ENCODE results near the gene CNOT6. TPM values are rescaled to one million over a fixed set of nuclear protein-coding genes. Genes with fewer than 3 reads are reported as not detected.

CNOT6 gene
- total RNA-seq, 1 experiment from 2014 or later = 10.6 TPM

GRCh38 chr5:180613814-180614188, 119.6 kb downstream of the CNOT6 start:
- CTCF ChIA-PET = no interaction called here
- H3K79me2 ChIP-seq (ENCODE audit: low read length) = no peaks in the 10 kb centered on the region

GRCh38 chr5:180618487-180618828, 124.3 kb downstream of the CNOT6 start:
- DNase-seq (no peak), ATAC-seq (no peak)
- TF ChIP-seq EZH2phosphoT487 (IDR thresholded peaks at IDR 0.05; ENCODE audit: borderline replicate concordance, low read length) (no peak), EZH2 (IDR thresholded peaks at IDR 0.05; ENCODE audit: low read length, unreplicated experiment) (no peak), CTCF (conservative IDR thresholded peaks at IDR 0.05; ENCODE audit: low read depth, low read length) (no peak)
- H4K20me1 ChIP-seq (ENCODE audit: low read length) = no peaks in the 10 kb centered on the region
- peaks cover 34% of the 10 kb centered on the region for H3K27me3 ChIP-seq (ENCODE audit: low read length)
- no peaks in the 10 kb centered on the region for H3K9me3 ChIP-seq (ENCODE audit: low read length)
- POLR2A ChIA-PET (ENCODE audit: unreplicated experiment) = no interaction called here
- no peak overlapping the region for H3K9ac ChIP-seq (ENCODE audit: low read length)
- no peaks in the 10 kb centered on the region for H3K9me2 ChIP-seq (replicated peaks; ENCODE audit: low read length)
- H3K4me1 ChIP-seq (ENCODE audit: insufficient read depth, low read length) = no peaks in the 10 kb centered on the region
- no peaks in the 10 kb centered on the region for H3F3A ChIP-seq (ENCODE audit: low read length, unreplicated experiment)
- no peaks in the 10 kb centered on the region for H3K36me3 ChIP-seq (ENCODE audit: low read depth, low read length)
- H3K4me2 ChIP-seq (ENCODE audit: low read length) = no peak overlapping the region
- intact Hi-C loops (cut with micrococcal nuclease) = no loop called here
- no TSS peak for BruUV-seq (replicated peaks)
- no peak overlapping the region for H3K27ac ChIP-seq (ENCODE audit: low read length)
- H2AFZ ChIP-seq (ENCODE audit: low read length) = no peak overlapping the region
- no peak overlapping the region for H3K4me3 ChIP-seq (ENCODE audit: low read length)
- CTCF ChIA-PET = no interaction called here
- no peaks in the 10 kb centered on the region for H3K79me2 ChIP-seq (ENCODE audit: low read length)

More at GRCh38 chr5:180613814-180614188, 119.6 kb downstream of the CNOT6 start:
- intact Hi-C loops (cut with micrococcal nuclease) = no loop called here
- H3K9ac ChIP-seq (ENCODE audit: low read length) = no peak overlapping the region
- no peak overlapping the region for H3K4me3 ChIP-seq (ENCODE audit: low read length)
- H3K36me3 ChIP-seq (ENCODE audit: low read depth, low read length) = no peaks in the 10 kb centered on the region
- DNase-seq (no peak), ATAC-seq (no peak)
- H3F3A ChIP-seq (ENCODE audit: low read length, unreplicated experiment) = no peaks in the 10 kb centered on the region
- no peaks in the 10 kb centered on the region for H3K9me2 ChIP-seq (replicated peaks; ENCODE audit: low read length)
- no peaks in the 10 kb centered on the region for H4K20me1 ChIP-seq (ENCODE audit: low read length)
- H3K27ac ChIP-seq (ENCODE audit: low read length) = no peak overlapping the region
- no peak overlapping the region for H3K4me2 ChIP-seq (ENCODE audit: low read length)
- BruUV-seq (replicated peaks) = no TSS peak
- no peak overlapping the region for H2AFZ ChIP-seq (ENCODE audit: low read length)
- POLR2A ChIA-PET (ENCODE audit: unreplicated experiment) = no interaction called here
- no peaks in the 10 kb centered on the region for H3K9me3 ChIP-seq (ENCODE audit: low read length)
- TF ChIP-seq EZH2 (IDR thresholded peaks at IDR 0.05; ENCODE audit: low read length, unreplicated experiment) (no peak), EZH2phosphoT487 (IDR thresholded peaks at IDR 0.05; ENCODE audit: borderline replicate concordance, low read length) (no peak), CTCF (conservative IDR thresholded peaks at IDR 0.05; ENCODE audit: low read depth, low read length) (no peak)
- H3K4me1 ChIP-seq (ENCODE audit: insufficient read depth, low read length) = no peaks in the 10 kb centered on the region
- H3K27me3 ChIP-seq (ENCODE audit: low read length) = peaks cover 12% of the 10 kb centered on the region

- Histone ChIP-seq H3K79me2 (ENCODE audit: low read length) (no peaks in the 10 kb centered on the region), H3K9ac (ENCODE audit: low read length) (no peak overlapping the region), H3K36me3 (ENCODE audit: low read depth, low read length) (no peaks in the 10 kb centered on the region), H3F3A (ENCODE audit: low read length, unreplicated experiment) (no peaks in the 10 kb centered on the region), H3K4me3 (ENCODE audit: low read length) (no peak overlapping the region), H3K4me1 (ENCODE audit: insufficient read depth, low read length) (no peaks in the 10 kb centered on the region), H4K20me1 (ENCODE audit: low read length) (no peaks in the 10 kb centered on the region), H3K9me3 (ENCODE audit: low read length) (no peaks in the 10 kb centered on the region), H3K9me2 (replicated peaks; ENCODE audit: low read length) (no peaks in the 10 kb centered on the region), H2AFZ (ENCODE audit: low read length) (no peak overlapping the region), H3K27me3 (ENCODE audit: low read length) (peaks cover 32% of the 10 kb centered on the region), H3K4me2 (ENCODE audit: low read length) (no peak overlapping the region), H3K27ac (ENCODE audit: low read length) (no peak overlapping the region)
- TF ChIP-seq EZH2 (IDR thresholded peaks at IDR 0.05; ENCODE audit: low read length, unreplicated experiment) = no peak
- no peak for TF ChIP-seq EZH2phosphoT487 (IDR thresholded peaks at IDR 0.05; ENCODE audit: borderline replicate concordance, low read length)
- peak; percentile 52; the same call in 1 of the 2 replicates for TF ChIP-seq CTCF (conservative IDR thresholded peaks at IDR 0.05; ENCODE audit: low read depth, low read length)
- no TSS peak for BruUV-seq (replicated peaks)
- ChIA-PET CTCF (no interaction called here), POLR2A (ENCODE audit: unreplicated experiment) (no interaction called here)
- intact Hi-C loops (cut with micrococcal nuclease) = no loop called here
- ATAC-seq (peak; percentile 40; the same call in 1 of the 2 replicates), DNase-seq (no peak)
Observed at GRCh38 chr5:180618829-180619562, 124.8 kb downstream of the CNOT6 start.

Data from PC-3 (cell line).